ENCODE measurements around the gene PRMT5.

GRCh38 chr14:22935156-22935555 is 6.0 kb upstream of the PRMT5 start:
- TF ChIP-seq CTCF (conservative IDR thresholded peaks at IDR 0.05), result no peak
- TF ChIP-seq ZFX (IDR thresholded peaks at IDR 0.05), result no peak
